K562 treated with DMSO at 1 percent for 12 hours (cell line): ENCODE results near the gene ENOPH1. TPM values are rescaled to one million over a fixed set of nuclear protein-coding genes. Genes with fewer than 3 reads are reported as not detected.

ENCODE experiments used
- total RNA-seq: library from RNA; unstranded; fragments of 300-600 nt; gene quantifications from 2 replicates; pipeline ENCODE4 v1.2.3, GENCODE V29; 2022; ENCODE audit not compliant: insufficient read depth

Gene ENOPH1
- total RNA-seq, result 22.9 and 30.0 TPM in 2 replicates

DNA sequence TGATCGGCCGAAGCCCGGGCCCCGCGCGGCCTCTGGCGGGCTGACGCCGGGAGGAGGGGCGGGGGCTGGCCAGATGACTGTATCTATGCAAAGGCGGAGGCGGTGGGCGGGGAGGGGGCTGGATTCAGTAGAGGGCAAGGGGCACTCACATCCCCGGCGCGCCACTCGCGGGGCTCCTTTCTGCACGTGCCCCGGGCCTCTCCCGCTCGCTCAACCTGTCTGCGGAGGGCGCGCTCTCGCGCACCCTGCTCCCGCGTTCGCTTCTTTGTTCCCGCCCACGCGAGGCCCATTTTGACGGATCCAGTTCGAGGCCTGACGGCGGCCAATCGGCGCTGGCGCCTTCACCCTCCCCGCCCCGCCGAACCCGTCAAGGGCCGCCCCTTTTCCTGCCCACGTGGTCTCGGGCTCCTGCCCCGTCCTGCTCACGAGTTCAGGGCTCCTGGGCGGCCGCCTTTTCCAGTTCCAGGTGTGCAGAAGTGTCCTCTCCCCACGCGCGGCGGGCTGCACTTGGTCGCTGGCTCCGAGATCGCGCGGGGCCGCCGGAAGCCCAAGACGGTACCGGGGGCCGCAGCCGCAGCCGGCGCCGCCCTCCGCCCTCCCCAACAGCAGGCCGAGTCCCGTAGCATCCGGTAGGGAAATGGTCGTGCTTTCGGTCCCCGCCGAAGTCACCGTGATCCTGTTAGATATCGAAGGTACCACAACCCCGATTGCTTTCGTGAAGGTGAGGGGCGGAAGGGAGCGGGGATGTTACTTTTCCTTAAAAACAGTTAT is at the start of gene ENOPH1, which contains the start of gene HNRNPDL:
TSS of gene ENOPH1 (plus strand) at position 398 of the 771 bp plus-strand sequence. CDS start at position 638, 240 bp downstream.
TSS of gene HNRNPDL (minus strand) at position 270 of the 771 bp plus-strand sequence. CDS start 772 bp downstream, outside the sequence.

Other genes with a start within 250 kb of the ENOPH1 start
- gene HNRNPD, start 56.6 kb upstream of the ENOPH1 start, total RNA-seq, result 80.7 and 132 TPM in 2 replicates
- gene HNRNPDL, start 128 bp upstream of the ENOPH1 start, total RNA-seq, result 38.2 and 92.2 TPM in 2 replicates
- gene TMEM150C, start 131.4 kb downstream of the ENOPH1 start, total RNA-seq, result not detected in 2 replicates